ENCODE measurements around the gene KATNAL1.

- TF ChIP-seq SMC3 (IDR thresholded peaks at IDR 0.05; ENCODE audit: low read depth, low read length) = no peak
- TF ChIP-seq JUND (IDR thresholded peaks at IDR 0.05) = no peak
- no peak for TF ChIP-seq MXI1 (IDR thresholded peaks at IDR 0.05; ENCODE audit: low read depth, low read length)
- no peak for TF ChIP-seq CTCF (IDR thresholded peaks at IDR 0.05)
- TF ChIP-seq EZH2phosphoT487 (IDR thresholded peaks at IDR 0.05; ENCODE audit: borderline replicate concordance, low read depth) = no peak
- no peak for TF ChIP-seq TEAD4 (IDR thresholded peaks at IDR 0.05; ENCODE audit: borderline replicate concordance, insufficient read depth)
- TF ChIP-seq, protein P1, sequence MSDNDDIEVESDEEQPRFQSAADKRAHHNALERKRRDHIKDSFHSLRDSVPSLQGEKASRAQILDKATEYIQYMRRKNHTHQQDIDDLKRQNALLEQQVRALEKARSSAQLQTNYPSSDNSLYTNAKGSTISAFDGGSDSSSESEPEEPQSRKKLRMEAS (IDR thresholded peaks at IDR 0.05; ENCODE audit: low read depth) = no peak
- TF ChIP-seq, protein P2, sequence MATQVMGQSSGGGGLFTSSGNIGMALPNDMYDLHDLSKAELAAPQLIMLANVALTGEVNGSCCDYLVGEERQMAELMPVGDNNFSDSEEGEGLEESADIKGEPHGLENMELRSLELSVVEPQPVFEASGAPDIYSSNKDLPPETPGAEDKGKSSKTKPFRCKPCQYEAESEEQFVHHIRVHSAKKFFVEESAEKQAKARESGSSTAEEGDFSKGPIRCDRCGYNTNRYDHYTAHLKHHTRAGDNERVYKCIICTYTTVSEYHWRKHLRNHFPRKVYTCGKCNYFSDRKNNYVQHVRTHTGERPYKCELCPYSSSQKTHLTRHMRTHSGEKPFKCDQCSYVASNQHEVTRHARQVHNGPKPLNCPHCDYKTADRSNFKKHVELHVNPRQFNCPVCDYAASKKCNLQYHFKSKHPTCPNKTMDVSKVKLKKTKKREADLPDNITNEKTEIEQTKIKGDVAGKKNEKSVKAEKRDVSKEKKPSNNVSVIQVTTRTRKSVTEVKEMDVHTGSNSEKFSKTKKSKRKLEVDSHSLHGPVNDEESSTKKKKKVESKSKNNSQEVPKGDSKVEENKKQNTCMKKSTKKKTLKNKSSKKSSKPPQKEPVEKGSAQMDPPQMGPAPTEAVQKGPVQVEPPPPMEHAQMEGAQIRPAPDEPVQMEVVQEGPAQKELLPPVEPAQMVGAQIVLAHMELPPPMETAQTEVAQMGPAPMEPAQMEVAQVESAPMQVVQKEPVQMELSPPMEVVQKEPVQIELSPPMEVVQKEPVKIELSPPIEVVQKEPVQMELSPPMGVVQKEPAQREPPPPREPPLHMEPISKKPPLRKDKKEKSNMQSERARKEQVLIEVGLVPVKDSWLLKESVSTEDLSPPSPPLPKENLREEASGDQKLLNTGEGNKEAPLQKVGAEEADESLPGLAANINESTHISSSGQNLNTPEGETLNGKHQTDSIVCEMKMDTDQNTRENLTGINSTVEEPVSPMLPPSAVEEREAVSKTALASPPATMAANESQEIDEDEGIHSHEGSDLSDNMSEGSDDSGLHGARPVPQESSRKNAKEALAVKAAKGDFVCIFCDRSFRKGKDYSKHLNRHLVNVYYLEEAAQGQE (IDR thresholded peaks at IDR 0.05; ENCODE audit: low read depth, low read length) = no peak
- no peak for TF ChIP-seq POLR2AphosphoS5 (IDR thresholded peaks at IDR 0.05; ENCODE audit: low read depth, low read length)
- no peak for TF ChIP-seq RFX5 (IDR thresholded peaks at IDR 0.05; ENCODE audit: low read length)
- no peak for TF ChIP-seq TAF1 (IDR thresholded peaks at IDR 0.05; ENCODE audit: borderline replicate concordance, low read depth, low read length)
- TF ChIP-seq EP300 (IDR thresholded peaks at IDR 0.05; ENCODE audit: borderline replicate concordance in 1 of 2, low read depth in 1 of 2, low read length in 1 of 2) = no peak
- no peak for TF ChIP-seq ELF1 (IDR thresholded peaks at IDR 0.05)
- TF ChIP-seq ZBTB33 (IDR thresholded peaks at IDR 0.05; ENCODE audit: borderline replicate concordance, low read depth) = no peak
Observed at GRCh38 chr13:30240608-30241007, 66.7 kb downstream of the KATNAL1 start.
